ENCODE results near the gene NBEA. TPM values are rescaled to one million over a fixed set of nuclear protein-coding genes. Genes with fewer than 3 reads are reported as not detected.

The NBEA gene
- total RNA-seq, 4 donors from 2014 or later, result 0.34 to 10.3 (median 2.4) TPM

DNA sequence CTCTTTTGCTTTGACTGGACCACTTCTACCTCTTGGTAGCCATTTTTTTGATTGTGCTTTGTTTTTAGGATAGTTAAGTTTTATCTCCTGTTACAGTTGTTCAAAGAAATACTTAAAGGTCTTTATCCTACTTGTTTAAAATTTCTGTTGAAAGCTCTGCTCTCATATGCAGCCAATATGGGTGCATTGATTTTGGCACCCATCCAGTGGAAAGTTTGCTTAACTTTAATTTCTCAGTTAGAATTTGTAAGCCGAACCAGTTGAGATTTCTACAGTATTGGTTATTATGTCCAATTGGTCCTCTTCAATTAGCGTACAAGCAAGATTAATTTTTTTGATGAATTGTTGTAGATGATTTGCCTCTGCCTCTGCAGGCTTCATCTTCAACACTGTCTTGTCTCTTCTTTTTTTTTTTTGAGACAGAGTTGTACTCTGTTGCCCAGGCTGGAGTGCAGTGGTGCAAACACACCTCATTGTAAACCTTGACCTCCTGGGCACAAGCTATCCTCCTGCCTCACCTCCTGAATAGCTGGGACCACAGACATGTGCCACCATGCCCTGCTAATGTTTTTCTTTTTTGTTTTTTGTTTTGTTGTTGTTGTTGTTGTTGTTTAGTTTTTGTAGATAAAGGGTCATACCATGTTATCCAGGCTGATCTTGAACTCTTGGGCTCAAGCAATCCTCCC is 469.1 kb downstream of the NBEA start:
- no peak for TF ChIP-seq CTCF (IDR thresholded peaks at IDR 0.05)
- no peak for TF ChIP-seq POLR2A (IDR thresholded peaks at IDR 0.05)
- DNase-seq, result no peak
- intact Hi-C loops (cut with DNase I), result no loop called here
- H3K27ac ChIP-seq, result no peak overlapping the region
- no peaks in the 10 kb centered on the region for H3K9me3 ChIP-seq
- no peak overlapping the region for H3K4me3 ChIP-seq
- 77 to 83% methylated on average over 2 of the region's 2 CpGs for WGBS, 2 donors
- H3K36me3 ChIP-seq, result no peaks in the 10 kb centered on the region
- no peaks in the 10 kb centered on the region for H3K27me3 ChIP-seq
- no peaks in the 10 kb centered on the region for H3K4me1 ChIP-seq

- Histone ChIP-seq H3K4me1 (no peaks in the 10 kb centered on the region), H3K9me3 (no peaks in the 10 kb centered on the region), H3K4me3 (no peak overlapping the region), H3K27me3 (no peaks in the 10 kb centered on the region), H3K27ac (no peak overlapping the region), H3K36me3 (no peaks in the 10 kb centered on the region)
- WGBS, 2 donors, result 72 to 73% methylated on average over 1 of the region's 1 CpG
- DNase-seq, result no peak
- intact Hi-C loops (cut with DNase I), result no loop called here
- TF ChIP-seq CTCF (IDR thresholded peaks at IDR 0.05) (no peak), POLR2A (IDR thresholded peaks at IDR 0.05) (no peak)
Observed at GRCh38 chr13:35448465-35448864, 506.4 kb downstream of the NBEA start.

DNA sequence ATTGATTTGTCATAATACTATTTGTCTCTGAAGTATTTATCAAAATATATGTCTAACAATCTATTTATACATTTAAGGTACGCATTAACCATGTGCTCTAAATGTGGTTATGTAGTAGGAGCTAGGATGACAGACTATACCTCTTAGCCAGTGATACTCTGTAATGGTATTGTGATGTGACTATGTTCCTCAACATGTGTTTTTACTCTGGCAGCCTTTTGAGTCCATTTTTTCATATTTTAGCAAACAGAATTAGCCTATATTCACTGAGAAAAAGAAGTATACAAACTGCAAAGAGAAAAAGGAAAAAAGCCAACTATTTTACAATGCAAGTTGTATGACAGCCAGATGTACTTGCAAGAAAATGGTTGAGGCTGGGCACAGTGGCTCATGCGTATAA is 507.8 kb downstream of the NBEA start:
- TF ChIP-seq POLR2A (IDR thresholded peaks at IDR 0.05) (no peak), CTCF (IDR thresholded peaks at IDR 0.05) (no peak)
- 97 to 98% methylated on average over 2 of the region's 2 CpGs for WGBS, 2 donors

GRCh38 chr13:35455022-35455421 is 513.0 kb downstream of the NBEA start:
- WGBS, 2 donors, result 75 to 83% methylated on average over 1 of the region's 1 CpG
- Histone ChIP-seq H3K4me3 (no peak overlapping the region), H3K4me1 (no peaks in the 10 kb centered on the region), H3K27me3 (no peaks in the 10 kb centered on the region), H3K9me3 (no peaks in the 10 kb centered on the region), H3K36me3 (no peaks in the 10 kb centered on the region), H3K27ac (no peak overlapping the region)
- no peak for DNase-seq
- TF ChIP-seq CTCF (IDR thresholded peaks at IDR 0.05) (no peak), POLR2A (IDR thresholded peaks at IDR 0.05) (no peak)
- intact Hi-C loops (cut with DNase I), result no loop called here

More for the DNA sequence above, 507.8 kb downstream of the NBEA start:
- no peaks in the 10 kb centered on the region for H3K27me3 ChIP-seq
- H3K36me3 ChIP-seq, result no peaks in the 10 kb centered on the region
- H3K4me3 ChIP-seq, result no peak overlapping the region
- no peaks in the 10 kb centered on the region for H3K4me1 ChIP-seq
- no peaks in the 10 kb centered on the region for H3K9me3 ChIP-seq
- DNase-seq, result no peak
- H3K27ac ChIP-seq, result no peak overlapping the region
- intact Hi-C loops (cut with DNase I), result no loop called here

DNA sequence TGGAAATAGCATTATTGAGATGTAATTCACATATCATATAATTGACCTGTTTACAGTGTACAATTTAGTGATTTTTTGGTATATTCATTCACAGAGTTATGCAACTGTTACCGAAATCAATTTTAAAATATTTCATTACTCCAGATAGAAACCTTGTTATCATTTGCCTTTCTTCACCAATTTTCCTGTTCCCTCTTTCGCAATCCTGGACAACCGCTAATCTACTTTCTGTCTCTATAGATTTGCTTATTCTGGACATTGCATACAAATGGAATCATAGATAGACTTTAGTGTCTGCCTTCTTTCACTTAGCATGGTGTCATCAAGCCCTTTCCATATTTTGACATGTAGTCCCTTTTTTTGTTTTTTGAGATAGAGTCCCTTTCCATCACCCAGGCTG is 515.2 kb downstream of the NBEA start:
- DNase-seq, result no peak
- Histone ChIP-seq H3K9me3 (no peaks in the 10 kb centered on the region), H3K4me3 (no peak overlapping the region), H3K27ac (no peak overlapping the region), H3K4me1 (no peaks in the 10 kb centered on the region), H3K27me3 (no peaks in the 10 kb centered on the region), H3K36me3 (no peaks in the 10 kb centered on the region)
- intact Hi-C loops (cut with DNase I), result no loop called here
- 92 to 97% methylated on average over 3 of the region's 3 CpGs for WGBS, 2 donors
- TF ChIP-seq CTCF (IDR thresholded peaks at IDR 0.05) (no peak), POLR2A (IDR thresholded peaks at IDR 0.05) (no peak)
